H1 (cell line): ENCODE results near the gene GOLGB1. TPM values are rescaled to one million over a fixed set of nuclear protein-coding genes. Genes with fewer than 3 reads are reported as not detected.
"Not testable (repeated sequence)": the region's sequence is repeated elsewhere in the genome, so short reads cannot be mapped to it uniquely, and the experiment has no call there.

Source experiments
- CTCF ChIA-PET: fragments of 300-600 bp; sonication (Branson Sonifier 250); formaldehyde crosslinking; loops from one replicate; lab custom pipeline; 2021; ENCODE audit not compliant: partially characterized antibody; lab: Charles Lee
- POLR2A ChIA-PET: fragments of 300-600 bp; sonication (Branson Sonifier 250); formaldehyde crosslinking; loops from one replicate; lab custom pipeline; 2021; ENCODE audit warnings: inconsistent platforms; ENCODE audit not compliant: partially characterized antibody; lab: Charles Lee
- DNase-seq, 2 experiments: peaks; one replicate each; pipeline versions ENCODE4 v3.0.0 to v3.0.0-alpha.2; 2010 to 2022; ENCODE audit warnings: low spot score in 2 of 2, low read depth in 1 of 2, mixed read lengths in 1 of 2
- FAIRE-seq: peaks from 2 replicates; lab custom pipeline; 2011; peaks lifted over from hg19 to GRCh38; lab: Jason Lieb, UNC
- H2AFZ ChIP-seq: 2 replicates; pipeline ENCODE4 v1.8.1; 2012; ENCODE audit warnings: low read length, inconsistent platforms
- H2AK5ac ChIP-seq: 2 replicates; pipeline ENCODE4 v1.6.1; 2013; ENCODE audit warnings: low read depth, low read length
- H2BK120ac ChIP-seq: replicated peaks from 2 replicates; pipeline ENCODE3; 2013; ENCODE audit warnings: low read depth, low read length, inconsistent platforms
- H2BK12ac ChIP-seq: 2 replicates; pipeline ENCODE4 v1.6.1; 2013; ENCODE audit warnings: low read depth, low read length
- H2BK15ac ChIP-seq: 2 replicates; pipeline ENCODE4 v1.6.1; 2013; ENCODE audit warnings: low read length
- H2BK20ac ChIP-seq: 2 replicates; pipeline ENCODE4 v1.6.1; 2013; ENCODE audit warnings: low read length
- H2BK5ac ChIP-seq: 2 replicates; pipeline ENCODE4 v1.6.1; 2013; ENCODE audit warnings: low read depth, low read length
- H3K14ac ChIP-seq: 2 replicates; pipeline ENCODE4 v1.6.1; 2013; ENCODE audit warnings: inconsistent platforms; ENCODE audit not compliant: insufficient read length
- H3K18ac ChIP-seq: 2 replicates; pipeline ENCODE4 v1.6.1; 2013; ENCODE audit warnings: low read length; ENCODE audit errors: extremely low read depth
- H3K23ac ChIP-seq: 2 replicates; pipeline ENCODE4 v1.6.1; 2013; ENCODE audit warnings: inconsistent platforms; ENCODE audit not compliant: insufficient read length
- H3K23me2 ChIP-seq: 2 replicates; pipeline ENCODE4 v1.6.1; 2013; ENCODE audit warnings: low read depth, low read length
- H3K27ac ChIP-seq: 2 replicates; pipeline ENCODE4 v1.6.1; 2011; ENCODE audit warnings: low read depth, low read length, inconsistent platforms
- H3K27me3 ChIP-seq, 4 experiments: replicated peaks in 1 of 4; 1 replicate in 1 of 4; 2 replicates in 3 of 4; pipeline versions ENCODE4 v1.6.1 to v1.8.1; 2011 to 2013; ENCODE audit warnings: low read length in 3 of 4, mild to moderate bottlenecking in 3 of 4, inconsistent platforms in 2 of 4, mixed read lengths in 2 of 4, moderate library complexity in 1 of 4; ENCODE audit not compliant: control insufficient read depth in 3 of 4, insufficient read depth in 3 of 4; ENCODE audit errors: extremely low read depth in 1 of 4
- H3K36me3 ChIP-seq, 4 experiments: 2 replicates each; pipeline versions ENCODE4 v1.6.1 to v1.8.1; 2011 to 2013; ENCODE audit warnings: mild to moderate bottlenecking in 4 of 4, low read length in 3 of 4, moderate library complexity in 2 of 4, control low read depth in 1 of 4, inconsistent platforms in 1 of 4; ENCODE audit not compliant: insufficient read depth in 4 of 4, control insufficient read depth in 2 of 4
- H3K4ac ChIP-seq: replicated peaks from 2 replicates; pipeline ENCODE3; 2013; ENCODE audit warnings: low read length, low read depth, mixed read lengths, inconsistent platforms; ENCODE audit not compliant: insufficient read length
- H3K4me1 ChIP-seq, 4 experiments: replicated peaks in 1 of 4; 1 replicate in 1 of 4; 2 replicates in 3 of 4; pipeline versions ENCODE4 v1.6.1 to v1.8.1; 2011 to 2013; ENCODE audit warnings: low read length in 3 of 4, inconsistent platforms in 2 of 4, mixed read lengths in 1 of 4; ENCODE audit not compliant: insufficient read depth in 4 of 4, control insufficient read depth in 3 of 4
- H3K4me2 ChIP-seq, 2 experiments: 2 replicates each; pipeline versions ENCODE4 v1.6.1 to v1.8.1; 2011 to 2013; ENCODE audit warnings: low read depth in 2 of 2, low read length in 2 of 2, control low read depth in 1 of 2, inconsistent platforms in 1 of 2, mild to moderate bottlenecking in 1 of 2; ENCODE audit not compliant: insufficient read depth in 1 of 2
- H3K4me3 ChIP-seq, 4 experiments: fragments of 200-600, 300-600 bp in 1 of 4; sonication (generic), shearing (Covaris generic), sonication (Bioruptor Twin) in 1 of 4; 2 replicates each; pipeline versions ENCODE4 v1.5.1 to v1.8.1; 2011 to 2016; ENCODE audit warnings: low read length in 4 of 4, low read depth in 3 of 4, control low read depth in 2 of 4, inconsistent platforms in 2 of 4, mild to moderate bottlenecking in 2 of 4, mixed read lengths in 1 of 4, moderate library complexity in 1 of 4; ENCODE audit not compliant: insufficient read depth in 2 of 4; ENCODE audit errors: extremely low read depth in 1 of 4
- H3K56ac ChIP-seq: replicated peaks from 2 replicates; pipeline ENCODE3; 2013; ENCODE audit warnings: low read depth, mild to moderate bottlenecking, mixed read lengths, low read length, inconsistent platforms; ENCODE audit not compliant: insufficient read length
- H3K79me1 ChIP-seq: 2 replicates; pipeline ENCODE4 v1.6.1; 2013; ENCODE audit warnings: low read depth, low read length, control low read depth
- H3K79me2 ChIP-seq, 2 experiments: 2 replicates each; pipeline versions ENCODE4 v1.6.1 to v1.8.1; 2012 to 2013; ENCODE audit warnings: low read length in 2 of 2, mild to moderate bottlenecking in 2 of 2, inconsistent platforms in 1 of 2; ENCODE audit not compliant: insufficient read depth in 2 of 2, control insufficient read depth in 1 of 2
- H3K9ac ChIP-seq, 4 experiments: replicated peaks in 1 of 4; 1 replicate in 1 of 4; 2 replicates in 3 of 4; pipeline versions ENCODE4 v1.6.1 to v1.8.1; 2011 to 2013; ENCODE audit warnings: low read depth in 3 of 4, low read length in 3 of 4, control low read depth in 2 of 4, mild to moderate bottlenecking in 2 of 4, moderate library complexity in 2 of 4, inconsistent platforms in 1 of 4; ENCODE audit errors: extremely low read depth in 1 of 4
- H3K9me3 ChIP-seq, 2 experiments: 2 replicates each; pipeline versions ENCODE4 v1.6.1 to v1.8.1; 2012 to 2013; ENCODE audit warnings: mild to moderate bottlenecking in 2 of 2, moderate library complexity in 2 of 2, control low read depth in 1 of 2, inconsistent platforms in 1 of 2, low read depth in 1 of 2, low read length in 1 of 2, mixed read lengths in 1 of 2; ENCODE audit not compliant: insufficient read depth in 2 of 2
- H4K20me1 ChIP-seq, 2 experiments: replicated peaks in 1 of 2; 2 replicates each; pipeline versions ENCODE3 to v1.8.1; 2011 to 2013; ENCODE audit warnings: inconsistent platforms in 2 of 2, low read length in 2 of 2, mild to moderate bottlenecking in 1 of 2; ENCODE audit not compliant: insufficient read depth in 2 of 2, control insufficient read depth in 1 of 2
- H4K5ac ChIP-seq: 2 replicates; pipeline ENCODE4 v1.6.1; 2013; ENCODE audit warnings: low read length, low read depth, mixed read lengths, inconsistent platforms; ENCODE audit not compliant: insufficient read length
- H4K8ac ChIP-seq: 2 replicates; pipeline ENCODE4 v1.8.0; 2013; ENCODE audit warnings: mild to moderate bottlenecking, moderate library complexity, low read length, inconsistent platforms; ENCODE audit not compliant: insufficient read depth; ENCODE audit errors: extremely low read depth
- H4K91ac ChIP-seq: replicated peaks from 2 replicates; pipeline ENCODE3; 2013; ENCODE audit warnings: low read length, mixed read lengths, inconsistent platforms; ENCODE audit not compliant: insufficient read length
- WGBS, 2 experiments: shearing (Covaris generic) in 1 of 2; methylation state at CpG; one replicate each; pipeline versions ENCODE4 v1.1.6 to v1.1.7; 2013 to 2015; ENCODE audit warnings: low lambda C conversion rate in 2 of 2, mixed read lengths in 2 of 2, inconsistent platforms in 1 of 2, low coverage in 1 of 2, missing lambda C conversion rate in 1 of 2; ENCODE audit not compliant: insufficient replicate concordance in 2 of 2, insufficient coverage in 1 of 2, insufficient read length in 1 of 2; ENCODE audit errors: extremely low coverage in 1 of 2, missing lambda C conversion rate in 1 of 2; 5-methylcytosine and 5-hydroxymethylcytosine counted together
- polyA plus RNA-seq, 7 experiments: library from polyadenylated mRNA; depleted of rRNA in 3 of 7; stranded (reverse) in 5 of 7; unstranded in 2 of 7; fragments of >200 nt in 5 of 7; fragments of 200-250 nt in 2 of 7; gene quantifications; 1 replicate in 5 of 7; 2 replicates in 1 of 7; 4 replicates in 1 of 7; pipeline versions ENCODE4 v1.2.1 to v1.2.3, GENCODE V29; 2011 to 2013; ENCODE audit warnings: missing spikeins in 2 of 7, mixed read lengths in 2 of 7
- total RNA-seq: library from RNA; stranded (reverse); fragmentation: NEBNext Ultra II Directional; extraction: Animal tissue kit (Norgen Biotek cat#: 25700); gene quantifications from 2 replicates; pipeline ENCODE4 v1.2.1, GENCODE V29; 2021

The GOLGB1 gene
- total and polyA plus RNA-seq, 2 of the 8 experiments (the other 6 are each of a cell fraction or from before 2014, with no cell fraction given) = 5.9 to 28.5 TPM

DNA sequence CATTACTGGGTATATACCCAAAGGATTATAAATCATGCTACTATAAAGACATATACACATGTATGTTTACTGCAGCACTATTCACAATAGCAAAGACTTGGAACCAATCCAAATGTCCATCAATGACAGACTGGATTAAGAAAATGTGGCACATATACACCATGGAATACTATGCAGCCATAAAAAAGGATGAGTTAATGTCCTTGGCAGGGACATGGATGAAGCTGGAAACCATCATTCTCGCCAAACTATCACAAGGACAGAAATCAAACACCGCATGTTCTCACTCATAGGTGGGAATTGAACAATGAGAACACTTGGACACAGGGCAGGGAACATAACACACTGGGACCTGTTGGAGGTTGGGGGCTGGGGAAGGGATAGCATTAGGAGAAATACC is 6.4 kb downstream of the GOLGB1 start:
- H3K4me1 ChIP-seq, H3K23ac ChIP-seq, H2BK5ac ChIP-seq, H3K14ac ChIP-seq, H2BK20ac ChIP-seq, H3K79me1 ChIP-seq, H2BK15ac ChIP-seq, H3K36me3 ChIP-seq, H3K9ac ChIP-seq, POLR2A ChIA-PET, FAIRE-seq, H3K23me2 ChIP-seq, H3K9me3 ChIP-seq, H3K4ac ChIP-seq, H3K27ac ChIP-seq, H3K27me3 ChIP-seq, H4K91ac ChIP-seq, H3K4me2 ChIP-seq, CTCF ChIA-PET, H3K56ac ChIP-seq, H2AFZ ChIP-seq, H4K20me1 ChIP-seq, H4K5ac ChIP-seq, H2BK12ac ChIP-seq, DNase-seq, H4K8ac ChIP-seq, H3K4me3 ChIP-seq, H2BK120ac ChIP-seq, H2AK5ac ChIP-seq, H3K18ac ChIP-seq: not testable (repeated sequence)
- 90% methylated on average over 2 of the region's 2 CpGs; no CpG with 5 or more reads in 1 of the 2 experiments for WGBS, 2 experiments
- peaks cover 0 to 62% of the 10 kb centered on the region in 2 experiments; a peak in 3 of 4 replicates for H3K79me2 ChIP-seq
